Liver (tissue), 9 donors: ENCODE measurements around the gene ZNF316. TPM values are rescaled to one million over a fixed set of nuclear protein-coding genes. Genes with fewer than 3 reads are reported as not detected.

Experiments
- DNase-seq: peaks from one replicate; pipeline ENCODE4 v3.0.0-alpha.2; 2017; ENCODE audit warnings: low spot score
- H3K27ac ChIP-seq, 2 donors: one replicate each; pipeline ENCODE4 v1.7.0; 2013; ENCODE audit warnings: inconsistent platforms in 2 of 2, low read length in 2 of 2, control low read depth in 1 of 2, low read depth in 1 of 2, mild to moderate bottlenecking in 1 of 2
- H3K27me3 ChIP-seq, 4 donors: one replicate each; pipeline versions ENCODE4 v1.6.1 to v1.7.0; 2013; ENCODE audit warnings: low read length in 3 of 4, inconsistent platforms in 1 of 4, mild to moderate bottlenecking in 1 of 4, moderate library complexity in 1 of 4; ENCODE audit not compliant: control insufficient read depth in 4 of 4, insufficient read depth in 4 of 4
- H3K36me3 ChIP-seq, 4 donors: one replicate each; pipeline versions ENCODE4 v1.6.1 to v1.7.0; 2013; ENCODE audit warnings: low read length in 3 of 4, mild to moderate bottlenecking in 3 of 4, low read depth in 1 of 4, moderate library complexity in 1 of 4; ENCODE audit not compliant: control insufficient read depth in 4 of 4, insufficient read depth in 3 of 4
- H3K4me1 ChIP-seq, 4 donors: one replicate each; pipeline versions ENCODE4 v1.6.1 to v1.7.0; 2013; ENCODE audit warnings: low read length in 3 of 4, mild to moderate bottlenecking in 3 of 4, moderate library complexity in 1 of 4; ENCODE audit not compliant: control insufficient read depth in 4 of 4, insufficient read depth in 4 of 4
- H3K4me3 ChIP-seq, 3 donors: one replicate each; pipeline versions ENCODE4 v1.6.1 to v1.7.0; 2013; ENCODE audit warnings: low read length in 3 of 3, control low read depth in 1 of 3, low read depth in 1 of 3, mild to moderate bottlenecking in 1 of 3
- H3K9ac ChIP-seq, 2 donors: one replicate each; pipeline ENCODE4 v1.7.0; 2013; ENCODE audit warnings: low read length in 2 of 2, mild to moderate bottlenecking in 2 of 2, moderate library complexity in 2 of 2, control low read depth in 1 of 2, low read depth in 1 of 2
- H3K9me3 ChIP-seq, 4 donors: one replicate each; pipeline versions ENCODE4 v1.6.1 to v1.7.0; 2013; ENCODE audit warnings: low read length in 3 of 4; ENCODE audit not compliant: control insufficient read depth in 4 of 4
- ATF3 ChIP-seq: IDR thresholded peaks from 2 replicates; pipeline ENCODE4 v1.6.1; 2016; ENCODE audit warnings: antibody characterized with exemption
- CTCF ChIP-seq: fragments of 150-350 bp; IDR thresholded peaks from 2 replicates; pipeline ENCODE4 v1.5.1; 2017; ENCODE audit warnings: improper control_type of control experiment, low read depth, low read length; ENCODE audit not compliant: missing input control
- EGR1 ChIP-seq, 2 donors: IDR thresholded peaks; 2 replicates each; pipeline ENCODE4 v1.6.1; 2016 to 2018; ENCODE audit warnings: antibody characterized with exemption in 2 of 2, low read depth in 2 of 2
- FOXA1 ChIP-seq: IDR thresholded peaks from 2 replicates; pipeline ENCODE4 v1.6.1; 2016; ENCODE audit warnings: antibody characterized with exemption
- FOXA2 ChIP-seq: IDR thresholded peaks from 2 replicates; pipeline ENCODE4 v1.6.1; 2016; ENCODE audit warnings: antibody characterized with exemption
- GABPA ChIP-seq, 2 donors: IDR thresholded peaks in 1 of 2; conservative IDR thresholded peaks in 1 of 2; 2 replicates each; pipeline ENCODE4 v1.6.1; 2016; ENCODE audit warnings: antibody characterized with exemption in 2 of 2, mild to moderate bottlenecking in 1 of 2, moderate library complexity in 1 of 2
- HNF4A ChIP-seq, 2 donors: conservative IDR thresholded peaks; 2 replicates each; pipeline ENCODE4 v1.6.1; 2016; ENCODE audit warnings: antibody characterized with exemption in 2 of 2, mild to moderate bottlenecking in 2 of 2
- HNF4G ChIP-seq: IDR thresholded peaks from 2 replicates; pipeline ENCODE4 v1.6.1; 2016; ENCODE audit warnings: antibody characterized with exemption
- JUND ChIP-seq, 2 donors: IDR thresholded peaks; 2 replicates each; pipeline ENCODE4 v1.6.1; 2016; ENCODE audit warnings: antibody characterized with exemption in 2 of 2
- MAX ChIP-seq: IDR thresholded peaks from 2 replicates; pipeline ENCODE4 v1.6.1; 2016; ENCODE audit warnings: antibody characterized with exemption
- NR2F2 ChIP-seq: IDR thresholded peaks from 2 replicates; pipeline ENCODE4 v1.6.1; 2016; ENCODE audit warnings: antibody characterized with exemption
- RAD21 ChIP-seq, 2 donors: IDR thresholded peaks; 2 replicates each; pipeline ENCODE4 v1.6.1; 2016; ENCODE audit warnings: antibody characterized with exemption in 2 of 2, mild to moderate bottlenecking in 2 of 2
- REST ChIP-seq: IDR thresholded peaks from 2 replicates; pipeline ENCODE4 v1.6.1; 2016; ENCODE audit warnings: antibody characterized with exemption, mild to moderate bottlenecking
- RXRA ChIP-seq, 2 donors: IDR thresholded peaks; 2 replicates each; pipeline ENCODE4 v1.6.1; 2017 to 2018; ENCODE audit warnings: antibody characterized with exemption in 2 of 2, mild to moderate bottlenecking in 1 of 2
- SP1 ChIP-seq: IDR thresholded peaks from 2 replicates; pipeline ENCODE4 v1.6.1; 2018; ENCODE audit warnings: antibody characterized with exemption, mild to moderate bottlenecking
- YY1 ChIP-seq: IDR thresholded peaks from 2 replicates; pipeline ENCODE4 v1.6.1; 2016; ENCODE audit warnings: antibody characterized with exemption, mild to moderate bottlenecking
- WGBS: extraction: QIAGEN DNeasy Blood & Tissue Kit; methylation state at CpG from one replicate; pipeline ENCODE4 v1.1.7; 2013; 5-methylcytosine and 5-hydroxymethylcytosine counted together
- polyA plus RNA-seq, 2 donors: library from polyadenylated mRNA; stranded (reverse) in 1 of 2; unstranded in 1 of 2; fragments of 200-250 nt in 1 of 2; fragments of >200 nt in 1 of 2; fragmentation: Nextera tagmentation in 1 of 2; extraction: Ambion mirVana in 1 of 2; gene quantifications; one replicate each; pipeline versions ENCODE4 v1.2.1 to v1.2.3, GENCODE V29; 2013 to 2015
- total RNA-seq, 2 donors: library from RNA; depleted of rRNA; stranded (reverse); fragments of >200 nt; gene quantifications; one replicate each; pipeline ENCODE4 v1.2.3, GENCODE V29; 2014
- donor health status: healthy.
- donor health status: healthy.
- donor health status: healthy.
- donor health status: healthy.
- donor health status: healthy.

Gene ZNF316
- total and polyA plus RNA-seq, 4 donors: 0.35 to 14.3 (median 7.2) TPM

DNA sequence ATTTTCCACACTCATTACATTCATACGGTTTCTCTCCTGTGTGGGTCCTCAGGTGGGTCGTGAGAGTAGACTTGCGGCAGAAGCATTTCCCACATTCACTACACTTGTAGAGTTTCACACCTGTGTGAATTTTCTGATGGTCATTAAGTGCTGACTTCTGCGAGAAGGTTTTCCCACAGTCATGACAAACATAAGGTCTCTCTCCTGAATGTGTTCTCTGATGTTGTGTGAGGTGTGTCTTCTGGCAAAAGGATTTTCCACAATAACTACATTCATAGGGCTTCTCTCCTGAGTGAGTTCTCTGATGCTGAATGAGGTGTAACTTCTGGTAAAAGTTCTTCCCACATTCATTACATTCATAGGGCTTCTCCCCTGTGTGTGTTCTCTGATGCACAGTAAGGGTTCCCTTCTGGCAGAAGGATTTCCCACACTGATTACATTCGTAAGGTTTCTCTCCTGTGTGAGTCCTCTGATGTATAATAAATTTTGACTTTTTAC, 54.5 kb downstream of the ZNF316 start:
- 99% methylated on average over 5 of the region's 5 CpGs for WGBS
- peaks cover 51 to 98% (median 85%) of the 10 kb centered on the region in 4 donors for H3K9me3 ChIP-seq
- H3K27ac ChIP-seq: no peak overlapping the region
- no peak overlapping the region for H3K9ac ChIP-seq
- H3K36me3 ChIP-seq: peaks cover 30 to 95% (median 92%) of the 10 kb centered on the region in 4 donors
- DNase-seq: no peak
- H3K4me1 ChIP-seq: no peaks in the 10 kb centered on the region
- H3K4me3 ChIP-seq: peak overlapping the region in 2 of 3 donors; percentile 15 to 35
- TF ChIP-seq EGR1 (IDR thresholded peaks at IDR 0.05; ENCODE audit: low read depth in 2 of 2) (no peak), NR2F2 (no peak), YY1 (no peak), RXRA (IDR thresholded peaks at IDR 0.05) (no peak), JUND (IDR thresholded peaks at IDR 0.05) (no peak), FOXA2 (no peak), HNF4G (no peak), MAX (no peak)
- H3K27me3 ChIP-seq: no peaks in the 10 kb centered on the region

DNA sequence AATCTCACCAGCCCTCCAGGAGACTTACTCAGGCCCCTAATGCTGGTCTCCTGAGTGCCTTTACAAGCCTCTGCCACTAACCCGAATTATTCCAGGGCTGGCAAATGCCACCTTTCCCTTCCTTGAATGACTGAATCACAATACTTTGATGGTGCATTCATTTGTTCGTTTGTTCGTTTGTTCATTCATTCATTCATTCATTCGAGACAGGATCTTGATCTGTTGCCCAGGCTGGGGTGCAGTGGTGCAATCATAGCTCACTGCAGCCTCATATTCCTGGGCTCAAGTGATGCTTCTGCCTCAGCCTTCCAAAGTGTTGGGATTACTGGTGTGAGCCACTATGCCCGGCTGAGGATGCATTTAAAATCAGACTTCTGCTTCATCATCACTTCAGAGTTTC, 63.7 kb downstream of the ZNF316 start:
- Histone ChIP-seq H3K4me1 (peaks cover 0 to 13% (median 8%) of the 10 kb centered on the region in 4 donors), H3K27me3 (no peaks in the 10 kb centered on the region), H3K9ac (no peak overlapping the region), H3K9me3 (peaks cover 31 to 51% (median 48%) of the 10 kb centered on the region in 4 donors), H3K36me3 (peaks cover 32 to 75% (median 67%) of the 10 kb centered on the region in 4 donors), H3K27ac (no peak overlapping the region), H3K4me3 (peak overlapping the region in 1 of 3 donors; percentile 15)
- TF ChIP-seq MAX (no peak), JUND (IDR thresholded peaks at IDR 0.05) (no peak), NR2F2 (no peak), FOXA2 (no peak), SP1 (no peak), GABPA (IDR thresholded peaks at IDR 0.05 in 1 of 2, conservative IDR thresholded peaks at IDR 0.05 in 1 of 2) (no peak), EGR1 (IDR thresholded peaks at IDR 0.05; ENCODE audit: low read depth in 2 of 2) (no peak), RAD21 (IDR thresholded peaks at IDR 0.05) (no peak), ATF3 (no peak), HNF4G (no peak), REST (no peak), RXRA (IDR thresholded peaks at IDR 0.05) (no peak), CTCF (no peak), FOXA1 (no peak), YY1 (no peak), HNF4A (conservative IDR thresholded peaks at IDR 0.05) (no peak)
- DNase-seq: no peak
- 98% methylated on average over 5 of the region's 5 CpGs for WGBS
